Activated naive CD4-positive, alpha-beta T cell treated with anti-CD3 and anti-CD28 coated beads, Interleukin-2, amount 50 U/mL, for 72 hours (primary cell): ENCODE data around the gene NOL9. TPM values are rescaled to one million over a fixed set of nuclear protein-coding genes. Genes with fewer than 3 reads are reported as not detected.

Source experiments
- ATAC-seq, 2 donors: fragments of 150-1000 bp; cut with Tn5 transposase; 2 replicates each; pipeline ENCODE4 v1.10.0; 2021; ENCODE audit warnings: mild to moderate bottlenecking in 2 of 2, moderate library complexity in 2 of 2
- DNase-seq, 2 donors: peaks; one replicate each; pipeline ENCODE4 v3.0.0; 2021 to 2022; ENCODE audit warnings: low spot score in 2 of 2
- H3K27ac Mint-ChIP-seq, 2 donors: one replicate each; pipeline ENCODE4 v1.8.0; 2022; ENCODE audit warnings: mild to moderate bottlenecking in 2 of 2, mixed read lengths in 2 of 2
- H3K36me3 Mint-ChIP-seq, 2 donors: one replicate each; pipeline ENCODE4 v1.8.0; 2022; ENCODE audit warnings: mixed read lengths in 2 of 2
- H3K9me3 Mint-ChIP-seq, 2 donors: one replicate each; pipeline ENCODE4 v1.8.0; 2022; ENCODE audit warnings: mixed read lengths in 2 of 2
- total RNA-seq, 2 donors: library from RNA; stranded (reverse); gene quantifications; one replicate each; pipeline ENCODE4 v1.2.3, GENCODE V29; 2022

Gene NOL9
- total RNA-seq, 2 donors from 2014 or later = 37.5 to 42.1 TPM

- no peak for ATAC-seq
- Mint-ChIP-seq H3K9me3 (no peaks in the 10 kb centered on the region), H3K36me3 (no peaks in the 10 kb centered on the region), H3K27ac (no peak overlapping the region)
- no peak for DNase-seq
Measured at GRCh38 chr1:6505367-6506209, 48.7 kb downstream of the NOL9 start.

DNA sequence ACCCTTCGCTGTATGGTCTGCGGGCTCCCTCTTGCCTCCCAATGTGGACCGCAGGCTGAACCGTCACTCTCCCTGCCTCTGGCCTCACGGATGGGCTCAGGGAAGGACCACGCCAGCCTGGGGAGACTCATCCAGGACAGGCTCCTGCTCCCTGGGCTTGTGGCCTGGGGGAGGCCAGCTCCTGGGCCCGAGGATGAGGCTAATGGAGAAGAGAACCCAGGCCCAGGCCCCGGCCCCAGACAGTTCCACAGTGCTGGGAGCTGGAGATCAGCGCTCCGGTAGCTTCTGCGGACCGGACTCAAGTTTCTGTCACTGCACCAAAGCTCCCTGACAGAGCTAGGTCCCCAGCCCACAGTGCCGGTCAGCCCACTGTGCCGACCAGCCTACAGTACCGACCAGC lies 49.4 kb downstream of the NOL9 start:
- Mint-ChIP-seq H3K36me3 (no peaks in the 10 kb centered on the region), H3K9me3 (no peaks in the 10 kb centered on the region), H3K27ac (no peak overlapping the region)
- no peak for DNase-seq
- no peak for ATAC-seq

- ATAC-seq = no peak
- DNase-seq = no peak
- H3K9me3 Mint-ChIP-seq = no peaks in the 10 kb centered on the region
- H3K36me3 Mint-ChIP-seq = no peaks in the 10 kb centered on the region
- no peak overlapping the region for H3K27ac Mint-ChIP-seq
Measured at GRCh38 chr1:6503884-6504602, 50.3 kb downstream of the NOL9 start.

DNA sequence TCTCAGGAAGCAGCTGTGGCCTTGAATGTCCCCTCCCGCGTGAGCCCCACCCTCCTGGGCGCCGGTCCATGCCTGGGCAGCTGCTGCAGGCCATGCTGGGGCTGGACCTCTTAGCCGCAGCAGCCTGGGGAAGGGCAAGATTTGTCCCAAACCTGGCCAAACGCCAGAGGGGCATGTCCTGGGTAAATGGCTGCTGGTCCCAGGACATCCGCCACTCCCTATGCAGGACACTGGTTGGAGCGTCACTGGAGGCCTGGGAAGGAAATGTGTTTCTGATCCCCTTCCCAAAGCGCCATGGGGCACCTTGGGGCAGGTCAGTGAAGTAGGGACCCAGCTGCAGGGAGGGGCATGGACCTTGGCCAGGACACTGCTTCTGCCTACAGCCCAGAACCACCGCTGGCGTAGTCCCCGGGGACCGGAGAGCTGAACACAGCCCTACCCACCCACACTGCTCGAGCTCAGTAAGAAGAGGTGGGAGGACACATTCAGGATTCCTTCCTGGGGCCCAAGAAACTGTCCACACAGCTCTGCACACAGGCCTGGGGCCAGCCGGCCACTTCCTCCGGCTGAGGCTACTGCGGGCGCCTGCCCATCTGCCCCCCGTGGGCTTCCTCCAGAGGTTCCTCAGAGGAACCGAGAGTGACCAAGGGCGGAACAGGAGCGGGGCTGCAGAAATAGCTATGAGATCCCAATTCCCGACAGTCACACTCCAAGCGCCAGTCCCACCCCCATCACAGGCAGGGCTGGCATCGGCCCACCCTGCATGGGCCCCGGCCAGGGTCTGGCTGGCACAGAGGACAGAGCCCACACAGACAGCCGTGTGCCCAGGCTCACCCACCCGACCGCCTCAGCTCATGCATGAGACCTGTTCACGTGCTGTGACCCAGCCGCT lies 52.1 kb downstream of the NOL9 start:
- no peaks in the 10 kb centered on the region for H3K36me3 Mint-ChIP-seq
- DNase-seq (no peak), ATAC-seq (no peak)
- H3K27ac Mint-ChIP-seq = no peak overlapping the region
- H3K9me3 Mint-ChIP-seq = no peaks in the 10 kb centered on the region

- Mint-ChIP-seq H3K9me3 (no peaks in the 10 kb centered on the region), H3K27ac (no peak overlapping the region), H3K36me3 (no peaks in the 10 kb centered on the region)
- ATAC-seq (no peak), DNase-seq (no peak)
Measured at GRCh38 chr1:6501279-6501813, 53.0 kb downstream of the NOL9 start.

DNA sequence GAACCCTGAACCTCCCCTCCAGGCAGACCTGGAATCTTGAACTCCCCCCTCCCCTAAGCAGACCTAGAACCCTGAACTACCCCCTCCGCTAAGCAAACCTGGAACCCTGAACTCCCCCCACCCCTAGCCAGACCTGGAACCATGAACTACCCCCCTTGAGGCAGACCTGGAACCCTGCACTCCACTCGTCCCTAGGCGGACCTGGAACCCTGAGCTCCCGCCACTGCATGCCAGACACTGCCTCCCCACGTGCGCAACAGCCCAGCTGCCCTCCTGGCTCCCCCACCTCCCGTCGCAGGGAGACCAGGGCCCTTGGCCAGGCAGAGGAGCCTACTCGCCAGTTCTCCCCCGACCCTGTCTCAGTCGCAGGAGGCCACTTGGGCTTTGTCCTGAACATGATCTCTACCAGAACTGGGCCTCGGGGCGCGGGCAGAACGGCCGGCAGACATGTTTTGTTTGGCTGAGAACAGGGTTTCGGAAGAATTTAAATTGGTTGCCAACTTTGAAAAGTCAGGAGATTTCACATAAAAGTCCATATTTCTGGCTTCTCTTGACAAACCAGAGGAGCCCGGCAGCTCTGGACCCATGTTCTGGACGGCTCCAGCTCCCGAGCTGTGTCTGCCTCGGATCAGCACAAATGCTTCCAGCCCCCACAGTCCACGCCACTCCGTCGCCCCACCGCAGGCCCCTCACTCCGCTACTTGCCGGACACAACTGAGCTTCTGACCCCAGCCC lies 53.6 kb downstream of the NOL9 start:
- DNase-seq (no peak), ATAC-seq (no peak)
- Mint-ChIP-seq H3K9me3 (no peaks in the 10 kb centered on the region), H3K36me3 (no peaks in the 10 kb centered on the region), H3K27ac (no peak overlapping the region)

GRCh38 chr1:6499296-6499695 lies 55.0 kb downstream of the NOL9 start:
- Mint-ChIP-seq H3K27ac (no peak overlapping the region), H3K36me3 (no peaks in the 10 kb centered on the region), H3K9me3 (no peaks in the 10 kb centered on the region)
- DNase-seq (no peak), ATAC-seq (no peak)

GRCh38 chr1:6498576-6499111 lies 55.7 kb downstream of the NOL9 start:
- Mint-ChIP-seq H3K36me3 (no peaks in the 10 kb centered on the region), H3K27ac (no peak overlapping the region), H3K9me3 (no peaks in the 10 kb centered on the region)
- ATAC-seq (no peak), DNase-seq (no peak)

DNA sequence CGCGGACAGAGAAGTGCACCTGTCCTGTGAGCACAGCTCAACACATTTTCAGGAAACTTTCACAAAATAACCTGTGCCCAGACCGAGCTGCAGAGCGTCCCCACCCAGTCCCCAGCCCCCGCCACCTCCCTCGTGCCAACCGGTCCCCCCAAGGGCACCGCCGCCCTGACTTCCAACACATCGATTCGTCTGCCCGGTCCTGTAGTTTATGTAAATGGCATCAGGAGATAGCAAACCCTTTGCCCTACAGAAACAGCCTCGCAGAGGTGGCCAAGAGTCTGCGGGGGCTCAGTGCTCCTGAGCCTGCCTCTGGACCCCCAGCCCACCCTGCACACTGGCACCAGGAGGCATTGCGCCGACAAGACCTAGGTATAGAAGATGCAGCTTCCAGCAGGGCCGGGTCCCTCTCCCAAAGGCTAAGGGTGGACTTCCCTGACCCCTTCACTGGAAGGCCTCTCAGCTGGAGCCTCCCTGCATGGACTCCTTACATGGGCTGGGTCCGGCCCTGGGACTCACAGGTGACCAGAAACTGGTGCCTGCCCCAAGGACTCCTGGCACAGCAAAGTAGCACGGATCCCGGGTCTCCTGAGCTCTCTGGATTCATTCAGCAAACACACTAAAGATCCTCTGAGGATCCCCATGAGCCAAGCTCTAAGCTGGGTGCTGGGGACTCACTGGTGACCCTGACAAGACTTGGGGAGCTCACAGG lies 56.3 kb downstream of the NOL9 start:
- DNase-seq (no peak), ATAC-seq (no peak)
- Mint-ChIP-seq H3K27ac (no peak overlapping the region), H3K36me3 (no peaks in the 10 kb centered on the region), H3K9me3 (no peaks in the 10 kb centered on the region)

DNA sequence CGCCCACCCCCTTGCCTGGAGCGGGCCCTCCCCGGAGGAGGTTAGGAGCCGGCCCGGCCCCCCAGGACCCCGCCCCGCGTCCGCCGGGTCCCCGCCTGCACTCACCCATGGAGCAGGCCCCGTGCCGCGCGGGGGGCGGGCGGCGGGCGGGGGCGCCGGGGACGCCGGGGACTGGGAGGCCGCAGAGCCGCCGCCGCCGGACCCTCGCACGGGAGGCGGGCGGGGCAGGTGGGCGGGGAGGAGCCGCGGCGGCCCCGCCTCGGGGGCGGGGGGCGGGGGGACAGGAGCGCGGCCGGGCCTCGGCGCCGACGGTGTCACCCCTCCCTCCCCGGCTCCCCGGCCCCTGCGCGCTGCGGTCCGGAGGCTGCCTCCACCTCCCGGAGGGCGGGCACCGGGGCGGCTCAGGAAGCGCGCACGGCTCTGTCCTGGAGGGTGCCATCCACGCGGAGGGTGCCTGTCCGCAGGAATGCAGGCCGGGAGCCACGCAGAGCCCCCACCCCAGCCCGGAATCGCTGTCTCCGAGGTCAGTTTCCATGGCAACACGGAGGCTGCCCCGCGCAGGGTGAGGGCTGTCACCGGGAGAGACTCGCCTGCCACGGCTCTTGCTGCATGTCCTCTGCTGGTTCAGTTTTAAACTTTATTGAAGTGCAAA lies 57.0 kb downstream of the NOL9 start:
- DNase-seq (peak in 1 of 2 donors; percentile 44), ATAC-seq (peak; percentile 47 to 79)
- Mint-ChIP-seq H3K9me3 (no peaks in the 10 kb centered on the region), H3K27ac (no peak overlapping the region), H3K36me3 (no peaks in the 10 kb centered on the region)

DNA sequence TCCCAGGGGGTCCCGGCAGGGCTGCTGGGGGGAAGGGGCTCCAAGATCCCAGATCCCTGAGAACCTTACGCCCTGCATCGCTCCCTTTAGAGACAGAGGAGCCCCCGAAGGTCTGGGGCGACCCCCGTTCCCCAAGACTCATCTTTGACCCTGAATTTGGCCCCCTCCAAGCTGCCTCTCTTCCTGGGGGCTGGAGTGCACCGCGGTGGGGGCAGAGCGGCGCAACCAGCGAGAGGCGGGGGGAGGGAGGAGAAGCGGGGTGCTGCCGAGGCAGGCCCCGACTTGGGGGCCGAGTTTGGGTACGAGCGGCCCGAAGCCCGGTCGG lies 57.5 kb downstream of the NOL9 start:
- Mint-ChIP-seq H3K9me3 (no peaks in the 10 kb centered on the region), H3K27ac (no peak overlapping the region), H3K36me3 (no peaks in the 10 kb centered on the region)
- ATAC-seq (no peak), DNase-seq (no peak)

DNA sequence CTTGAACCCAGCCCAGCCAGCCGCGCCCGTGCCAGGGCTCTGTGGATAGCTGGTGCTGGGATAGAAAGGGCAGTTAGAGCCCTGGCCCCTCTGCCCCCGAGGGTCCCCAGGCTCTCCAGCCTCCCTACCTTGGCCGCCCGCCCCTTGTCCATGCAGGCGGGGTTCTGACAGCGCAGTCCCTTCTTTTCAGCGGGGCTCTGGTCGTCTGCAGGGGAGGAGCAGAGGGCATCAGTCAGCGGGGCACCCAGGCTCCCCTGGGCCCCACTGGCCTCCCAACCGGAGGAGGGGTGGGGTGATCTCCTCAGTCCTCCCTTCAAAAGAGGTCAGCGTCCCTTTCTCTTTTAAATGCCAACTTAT lies 58.0 kb downstream of the NOL9 start:
- Mint-ChIP-seq H3K9me3 (no peaks in the 10 kb centered on the region), H3K27ac (no peak overlapping the region), H3K36me3 (no peaks in the 10 kb centered on the region)
- DNase-seq (no peak), ATAC-seq (no peak)

DNA sequence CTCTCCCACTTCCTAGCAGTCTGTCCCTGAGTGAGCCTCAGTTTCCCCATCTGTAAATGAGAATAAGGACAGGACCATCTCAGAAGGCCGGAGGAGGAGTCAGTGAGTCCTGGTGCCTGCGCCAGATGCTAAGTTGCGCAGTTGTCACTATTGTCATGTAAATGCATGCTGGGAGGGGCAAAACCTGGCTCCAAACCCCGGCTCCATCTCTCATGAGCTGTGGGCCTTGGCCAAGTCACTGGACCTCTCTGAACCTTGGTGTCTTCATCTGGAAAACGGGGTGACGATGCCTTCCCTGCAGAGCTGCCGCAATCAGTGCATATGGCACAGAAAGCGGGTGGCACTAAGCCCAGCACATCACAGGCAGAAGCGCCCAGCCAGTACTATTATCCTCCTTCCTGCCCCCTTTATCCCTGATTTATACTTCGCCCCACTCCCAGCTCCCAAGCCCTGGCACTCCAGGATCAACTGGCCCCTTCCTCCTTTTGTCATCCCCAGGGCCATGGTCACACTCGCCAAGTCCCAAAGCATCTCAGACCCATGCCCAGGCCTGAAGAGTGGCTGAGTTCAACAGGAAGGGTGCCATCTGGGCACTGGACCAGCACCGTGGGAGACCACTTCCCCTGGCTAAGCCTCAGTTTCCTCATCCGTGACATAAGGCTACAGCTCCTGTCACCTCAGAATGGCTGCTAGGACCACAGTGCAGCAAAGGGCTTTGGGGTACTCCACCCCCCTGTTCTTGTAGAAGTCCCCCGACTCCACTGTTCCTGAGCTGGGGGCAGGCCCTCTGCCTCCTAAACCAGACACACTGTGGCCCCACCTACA lies 58.6 kb downstream of the NOL9 start:
- no peak overlapping the region for H3K27ac Mint-ChIP-seq
- H3K36me3 Mint-ChIP-seq = no peaks in the 10 kb centered on the region
- DNase-seq = no peak

GRCh38 chr1:6495041-6495441 lies 59.3 kb downstream of the NOL9 start:
- no peaks in the 10 kb centered on the region for H3K36me3 Mint-ChIP-seq
- DNase-seq (no peak), ATAC-seq (no peak)
- H3K27ac Mint-ChIP-seq = peak overlapping the region in 1 of 2 donors; percentile 14
- H3K9me3 Mint-ChIP-seq = no peaks in the 10 kb centered on the region

More for the DNA sequence above, 58.6 kb downstream of the NOL9 start:
- ATAC-seq = no peak
- no peaks in the 10 kb centered on the region for H3K9me3 Mint-ChIP-seq
